Brain microvascular endothelial cell (primary cell): ENCODE data around the gene ZNF486.

Experiments
- DNase-seq: peaks from one replicate; pipeline ENCODE4 v3.0.0-alpha.2; 2020
- H3K27ac ChIP-seq: fragments of 250-450 bp; sonication (Bioruptor Pico); 2 replicates; pipeline ENCODE4 v1.5.1; 2020; ENCODE audit warnings: mild to moderate bottlenecking, moderate library complexity
- H3K27me3 ChIP-seq: fragments of 250-450 bp; sonication (Bioruptor Pico); replicated peaks from 2 replicates; pipeline ENCODE4 v1.5.1; 2020; ENCODE audit warnings: mild to moderate bottlenecking
- H3K36me3 ChIP-seq: fragments of 250-450 bp; sonication (Bioruptor Pico); replicated peaks from 2 replicates; pipeline ENCODE4 v1.5.1; 2020; ENCODE audit warnings: mild to moderate bottlenecking
- H3K4me3 ChIP-seq: 2 replicates; pipeline ENCODE4 v1.5.1; 2011; ENCODE audit warnings: low read depth, mild to moderate bottlenecking, control low read depth, low read length, moderate library complexity
- in situ Hi-C: cut with HindIII; loops from 2 replicates; pipeline ENCODE4 v1.10.0; 2017; ENCODE audit warnings: low sequenced_read_pairs, low pct_ligation_motif_present
- TF ChIP-seq, protein P1 (sequence below): IDR thresholded peaks from 2 replicates; pipeline ENCODE4 v1.5.1; 2011; ENCODE audit warnings: low read depth, mild to moderate bottlenecking, moderate library complexity, low read length, control low read depth, inconsistent platforms; ENCODE audit errors: missing control alignments

The ZNF486 gene

DNA sequence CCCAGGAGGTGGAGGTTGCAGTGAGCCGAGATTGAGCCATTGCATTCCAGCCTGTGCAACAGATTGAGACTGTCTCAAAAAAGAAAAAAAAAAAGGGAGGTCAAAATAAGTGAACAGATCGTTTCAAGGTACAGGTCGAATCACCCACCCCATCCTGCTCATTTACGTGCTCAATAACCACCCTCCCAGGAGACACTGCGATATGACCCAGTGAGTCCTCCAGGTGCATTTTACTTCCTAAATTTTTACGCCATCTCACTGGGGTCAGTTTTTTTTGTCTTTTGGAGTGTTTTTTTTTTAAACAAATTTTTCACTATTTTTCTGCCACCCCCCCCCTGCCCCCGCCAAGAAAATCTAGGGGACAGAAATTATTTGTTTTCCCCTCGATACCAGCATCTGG lies 68.1 kb downstream of the ZNF486 start:
- TF ChIP-seq, protein P1, sequence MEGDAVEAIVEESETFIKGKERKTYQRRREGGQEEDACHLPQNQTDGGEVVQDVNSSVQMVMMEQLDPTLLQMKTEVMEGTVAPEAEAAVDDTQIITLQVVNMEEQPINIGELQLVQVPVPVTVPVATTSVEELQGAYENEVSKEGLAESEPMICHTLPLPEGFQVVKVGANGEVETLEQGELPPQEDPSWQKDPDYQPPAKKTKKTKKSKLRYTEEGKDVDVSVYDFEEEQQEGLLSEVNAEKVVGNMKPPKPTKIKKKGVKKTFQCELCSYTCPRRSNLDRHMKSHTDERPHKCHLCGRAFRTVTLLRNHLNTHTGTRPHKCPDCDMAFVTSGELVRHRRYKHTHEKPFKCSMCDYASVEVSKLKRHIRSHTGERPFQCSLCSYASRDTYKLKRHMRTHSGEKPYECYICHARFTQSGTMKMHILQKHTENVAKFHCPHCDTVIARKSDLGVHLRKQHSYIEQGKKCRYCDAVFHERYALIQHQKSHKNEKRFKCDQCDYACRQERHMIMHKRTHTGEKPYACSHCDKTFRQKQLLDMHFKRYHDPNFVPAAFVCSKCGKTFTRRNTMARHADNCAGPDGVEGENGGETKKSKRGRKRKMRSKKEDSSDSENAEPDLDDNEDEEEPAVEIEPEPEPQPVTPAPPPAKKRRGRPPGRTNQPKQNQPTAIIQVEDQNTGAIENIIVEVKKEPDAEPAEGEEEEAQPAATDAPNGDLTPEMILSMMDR, result no peak
- no peak for DNase-seq
- in situ Hi-C loops, result no loop called here
- Histone ChIP-seq H3K27ac (no peak overlapping the region), H3K27me3 (no peaks in the 10 kb centered on the region), H3K4me3 (no peak overlapping the region), H3K36me3 (no peaks in the 10 kb centered on the region)

DNA sequence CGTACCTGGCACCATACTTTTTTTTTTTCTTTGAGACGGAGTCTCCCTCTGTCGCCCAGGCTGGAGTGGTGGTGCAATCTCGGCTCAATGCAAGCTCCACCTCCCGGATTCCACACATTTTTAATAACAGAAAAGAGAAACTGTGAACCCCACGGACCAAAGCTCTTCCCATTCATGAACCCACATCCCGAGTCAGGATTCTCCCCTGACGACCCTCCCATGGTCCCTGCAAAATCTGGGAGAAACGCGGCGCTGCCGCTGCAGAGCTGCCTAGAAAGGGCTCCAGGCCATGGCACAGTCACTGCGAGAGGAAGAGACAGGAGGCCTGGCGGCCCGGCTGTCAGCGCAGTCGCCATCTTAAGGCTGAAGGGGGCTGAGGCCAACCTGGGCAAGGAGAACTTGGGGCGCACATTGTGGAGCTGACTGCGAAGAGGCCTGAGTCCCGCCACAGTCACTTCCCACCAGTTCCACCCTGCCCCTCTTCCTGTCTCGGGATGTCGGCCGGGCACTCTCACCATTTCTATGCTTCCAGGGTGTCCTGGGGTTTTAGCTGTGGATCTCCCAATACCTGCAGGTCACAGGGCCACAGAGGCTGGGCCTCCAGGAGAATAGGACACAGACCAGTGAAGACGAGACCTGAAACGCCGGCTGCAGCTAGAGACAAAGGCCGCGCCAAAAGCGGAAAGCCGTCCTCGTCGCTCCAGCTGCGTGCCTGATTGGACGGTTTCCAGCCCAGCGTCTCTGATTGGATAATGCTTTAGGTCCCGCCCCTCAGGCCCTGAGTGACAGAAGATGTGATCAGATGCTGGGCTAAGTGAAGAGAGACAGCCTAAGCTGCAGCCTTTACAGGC lies 71.0 kb downstream of the ZNF486 start:
- TF ChIP-seq, protein P1, result peak; percentile 30
- DNase-seq, result peak; percentile 95
- Histone ChIP-seq H3K4me3 (peak overlapping the region; percentile 87), H3K27me3 (no peaks in the 10 kb centered on the region), H3K27ac (peak overlapping the region; percentile 26), H3K36me3 (no peaks in the 10 kb centered on the region)
- in situ Hi-C loops, result no loop called here

DNA sequence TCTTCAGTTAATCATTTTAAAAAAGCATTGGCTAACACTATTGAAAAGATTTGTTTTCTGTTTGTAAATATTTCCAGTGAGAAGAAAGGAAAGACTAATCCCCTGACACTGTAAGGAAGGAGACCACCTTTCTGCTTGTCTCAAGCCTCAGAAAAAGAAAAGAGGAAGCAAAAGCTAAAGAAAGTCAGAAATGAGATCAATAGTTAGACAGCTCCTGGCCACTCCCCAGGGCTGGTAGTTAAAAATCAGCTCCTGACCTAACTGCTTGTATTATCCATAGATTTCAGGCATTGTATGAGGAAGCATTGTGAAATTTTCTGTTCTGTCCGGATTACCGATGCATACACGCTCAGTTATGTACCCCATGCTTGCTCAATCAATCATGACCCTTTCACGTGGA lies 76.6 kb downstream of the ZNF486 start:
- H3K27me3 ChIP-seq, result no peaks in the 10 kb centered on the region
- H3K27ac ChIP-seq, result no peak overlapping the region
- no peaks in the 10 kb centered on the region for H3K36me3 ChIP-seq
- no peak for DNase-seq
- TF ChIP-seq, protein P1, result no peak
- in situ Hi-C loops, result no loop called here
- H3K4me3 ChIP-seq, result no peak overlapping the region

DNA sequence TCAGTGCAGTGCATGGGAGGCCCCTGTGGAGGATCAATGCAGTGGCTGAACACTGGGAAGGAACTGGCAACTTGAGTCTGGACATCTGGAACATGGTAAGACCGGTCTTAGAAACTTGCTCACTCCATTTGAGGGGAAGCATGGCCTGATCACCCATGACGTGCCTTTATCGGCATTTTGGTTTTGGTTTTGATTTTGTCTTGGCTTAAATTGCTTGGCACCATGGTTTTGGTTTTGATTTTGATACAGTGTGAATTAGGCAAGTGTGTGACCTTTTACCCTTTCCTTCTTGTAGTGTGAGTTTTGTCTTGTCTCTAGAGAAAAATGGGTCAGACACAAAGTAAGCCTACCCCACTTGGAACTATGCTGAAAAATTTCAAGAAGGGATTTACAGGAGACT lies 77.3 kb downstream of the ZNF486 start:
- no peaks in the 10 kb centered on the region for H3K27me3 ChIP-seq
- TF ChIP-seq, protein P1, result no peak
- no peak for DNase-seq
- in situ Hi-C loops, result no loop called here
- H3K36me3 ChIP-seq, result no peaks in the 10 kb centered on the region
- H3K4me3 ChIP-seq, result no peak overlapping the region
- H3K27ac ChIP-seq, result no peak overlapping the region

DNA sequence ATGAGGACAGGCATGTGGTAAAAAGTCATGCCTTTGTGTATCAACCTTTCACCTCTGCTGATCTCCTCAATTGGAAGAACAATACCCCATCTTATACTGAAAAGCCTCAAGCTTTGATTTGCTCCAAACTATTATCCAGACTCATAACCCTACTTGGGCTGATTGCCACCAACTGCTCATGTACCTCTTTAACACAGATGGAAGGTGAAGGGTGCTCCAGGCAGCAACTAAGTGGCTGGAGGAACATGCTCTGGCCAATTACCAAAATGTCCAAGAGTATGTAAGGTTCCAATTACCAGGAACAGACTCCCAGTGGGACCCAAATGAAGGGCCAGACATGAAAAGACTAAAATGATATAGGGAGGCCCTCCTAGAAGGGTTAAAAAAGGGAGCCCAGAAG lies 78.3 kb downstream of the ZNF486 start:
- H3K4me3 ChIP-seq, result no peak overlapping the region
- no peak for DNase-seq
- in situ Hi-C loops, result no loop called here
- no peaks in the 10 kb centered on the region for H3K27me3 ChIP-seq
- no peaks in the 10 kb centered on the region for H3K36me3 ChIP-seq
- TF ChIP-seq, protein P1, result no peak
- no peak overlapping the region for H3K27ac ChIP-seq
